Loucy (cell line): ENCODE data around the gene HPSE.

Experiments
- CTCF ChIP-seq: fragments of 200-600 bp; sonication (generic); conservative IDR thresholded peaks from 2 replicates; pipeline ENCODE4 v1.5.1; 2014; ENCODE audit warnings: mild to moderate bottlenecking, antibody characterized with exemption, low read length
- EZH2phosphoT487 ChIP-seq: fragments of 200-600 bp; IDR thresholded peaks from 2 replicates; pipeline ENCODE4 v1.6.1; 2018; ENCODE audit warnings: antibody characterized with exemption, mild to moderate bottlenecking, moderate library complexity, borderline replicate concordance

- TF ChIP-seq CTCF: no peak
- no peak for TF ChIP-seq EZH2phosphoT487
Measured at GRCh38 chr4:83258461-83258860, 76.2 kb downstream of the HPSE start.
